Peyer's patch (tissue), 4 donors: ENCODE results near the gene NSL1.

ENCODE experiments used
- POLR2A ChIP-seq, 2 donors: fragments of 450-650 bp; IDR thresholded peaks; one replicate each; pipeline ENCODE4 v1.5.1; 2017; ENCODE audit warnings: antibody characterized with exemption in 2 of 2, mild to moderate bottlenecking in 2 of 2, moderate library complexity in 2 of 2
- TF ChIP-seq, protein P1 (sequence below), 6 experiments: fragments of 450-650 bp in 4 of 6; fragments of 200-600 bp in 2 of 6; sonication (generic) in 1 of 6; IDR thresholded peaks; one replicate each; pipeline ENCODE4 v1.5.1; 2017 to 2019; ENCODE audit warnings: antibody characterized with exemption in 6 of 6, mild to moderate bottlenecking in 3 of 6, moderate library complexity in 1 of 6

DNA sequence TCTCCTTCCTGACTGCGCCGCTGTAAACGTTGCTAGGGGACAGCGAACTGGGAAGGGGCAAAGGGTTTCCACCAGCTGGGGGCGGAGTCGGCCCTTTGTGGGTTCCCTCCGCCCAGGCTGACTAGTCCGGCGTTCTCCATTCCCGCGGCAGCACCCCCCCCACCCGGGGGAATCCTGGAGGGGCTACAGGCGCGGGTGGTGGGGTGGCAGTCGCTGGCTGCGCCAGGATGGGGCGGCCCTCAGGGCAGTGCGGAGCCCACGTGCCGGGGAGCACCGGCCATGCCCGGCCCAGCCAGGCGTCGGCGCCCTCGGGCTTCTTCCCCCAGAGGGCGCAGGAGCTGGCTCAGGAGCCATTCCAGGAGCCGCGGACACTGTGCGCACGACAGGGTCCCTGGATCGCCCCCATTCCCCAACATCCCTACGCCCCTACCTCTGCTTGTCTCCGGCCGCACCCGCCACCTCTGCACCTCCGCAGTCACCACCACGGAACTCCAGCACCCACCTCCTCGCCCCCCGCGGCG lies 92.4 kb downstream of the NSL1 start:
- TF ChIP-seq, protein P1, sequence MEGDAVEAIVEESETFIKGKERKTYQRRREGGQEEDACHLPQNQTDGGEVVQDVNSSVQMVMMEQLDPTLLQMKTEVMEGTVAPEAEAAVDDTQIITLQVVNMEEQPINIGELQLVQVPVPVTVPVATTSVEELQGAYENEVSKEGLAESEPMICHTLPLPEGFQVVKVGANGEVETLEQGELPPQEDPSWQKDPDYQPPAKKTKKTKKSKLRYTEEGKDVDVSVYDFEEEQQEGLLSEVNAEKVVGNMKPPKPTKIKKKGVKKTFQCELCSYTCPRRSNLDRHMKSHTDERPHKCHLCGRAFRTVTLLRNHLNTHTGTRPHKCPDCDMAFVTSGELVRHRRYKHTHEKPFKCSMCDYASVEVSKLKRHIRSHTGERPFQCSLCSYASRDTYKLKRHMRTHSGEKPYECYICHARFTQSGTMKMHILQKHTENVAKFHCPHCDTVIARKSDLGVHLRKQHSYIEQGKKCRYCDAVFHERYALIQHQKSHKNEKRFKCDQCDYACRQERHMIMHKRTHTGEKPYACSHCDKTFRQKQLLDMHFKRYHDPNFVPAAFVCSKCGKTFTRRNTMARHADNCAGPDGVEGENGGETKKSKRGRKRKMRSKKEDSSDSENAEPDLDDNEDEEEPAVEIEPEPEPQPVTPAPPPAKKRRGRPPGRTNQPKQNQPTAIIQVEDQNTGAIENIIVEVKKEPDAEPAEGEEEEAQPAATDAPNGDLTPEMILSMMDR (IDR thresholded peaks at IDR 0.05), result peak in 5 of 6 experiments; percentile 23 to 46 (median 44)
- TF ChIP-seq POLR2A (IDR thresholded peaks at IDR 0.05), result no peak
